Posterior cingulate gyrus (tissue), 11 donors: Measurements from ENCODE around the gene RPS18.

Experiments
- DNase-seq, 10 donors: peaks; one replicate each; pipeline versions ENCODE4 v3.0.0 to v3.0.0-alpha.2; 2020 to 2021; ENCODE audit warnings: mixed read lengths in 3 of 10
- intact Hi-C: fragments of 100-400 bp; cut with DNase I; formaldehyde crosslinking; loops from one replicate; pipeline ENCODE4 v1.15.1; 2023

The RPS18 gene

GRCh38 chr6:33312361-33313104 is 40.7 kb downstream of the RPS18 start:
- intact Hi-C loops, result loop anchor here (10.0 kb wide), 1 partner anchor 102 kb away; the partner anchor contains the start of genes CUTA and PHF1
- DNase-seq, result peak in 8 of 10 donors; percentile 50 to 91 (median 69)

- peak in 9 of 10 donors; percentile 22 to 90 (median 47) for DNase-seq
- intact Hi-C loops, result loop anchor here (10.0 kb wide), 1 partner anchor 102 kb away; the partner anchor contains the start of genes CUTA and PHF1
These were observed 41.3 kb downstream of the RPS18 start for GRCh38 chr6:33313105-33313708.

DNA sequence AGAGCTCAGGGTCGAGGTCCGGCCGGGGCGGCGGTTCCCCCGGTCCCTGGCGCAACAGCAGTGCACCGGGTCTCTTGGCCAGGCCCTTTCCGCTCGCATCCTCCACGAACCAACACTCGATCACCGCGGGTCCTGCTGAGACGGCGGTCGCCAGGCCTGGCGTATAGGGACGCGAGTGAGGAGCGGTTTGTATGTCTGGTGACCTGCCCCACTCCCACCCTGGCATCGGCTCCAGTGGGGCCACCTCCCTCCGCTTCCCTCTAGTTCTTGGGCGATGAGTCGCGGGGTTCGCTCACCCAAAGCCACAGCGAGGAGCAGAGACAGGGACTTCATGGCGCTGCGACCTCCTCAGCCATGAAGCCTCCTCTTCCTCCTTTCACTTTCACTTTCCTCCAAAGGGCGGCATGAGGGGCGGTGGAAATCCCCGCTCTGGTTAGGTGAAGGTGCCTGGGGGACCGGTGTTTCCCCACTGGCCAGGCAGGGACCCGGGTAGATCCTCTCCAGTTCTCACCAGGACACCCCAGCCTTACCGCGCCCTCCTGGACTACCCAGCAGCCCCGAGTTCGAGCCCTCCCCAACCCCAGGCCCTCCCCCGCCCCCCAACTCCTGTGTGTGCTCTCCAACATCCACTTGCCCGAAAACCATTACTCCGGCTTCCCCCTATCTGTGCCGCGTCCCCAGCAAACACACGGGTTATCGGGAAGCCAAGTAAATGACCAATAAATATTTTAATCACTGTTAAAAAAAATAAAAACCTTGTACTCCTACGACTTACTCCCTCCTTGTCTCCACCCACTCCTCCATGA is 42.0 kb downstream of the RPS18 start, which contains the start of gene TAPBP:
TSS of gene TAPBP (minus strand) at position 370 of the 806 bp plus-strand sequence. CDS start at position 333, 37 bp downstream.
- peak in 9 of 10 donors; percentile 42 to 91 (median 53) for DNase-seq
- intact Hi-C loops, result loop anchor here (2.0 to 10.0 kb wide), 2 partner anchors 15 to 101 kb away; partner anchors contain the start of genes CUTA, PHF1 and RGL2

GRCh38 chr6:33314515-33314942 is 42.7 kb downstream of the RPS18 start:
- intact Hi-C loops, result loop anchor here (2.0 to 10.0 kb wide), 2 partner anchors 16 to 100 kb away; partner anchors contain the start of genes CUTA, PHF1 and RGL2
- peak in 5 of 10 donors; percentile 40 to 89 (median 54) for DNase-seq

GRCh38 chr6:33314943-33315792 is 43.3 kb downstream of the RPS18 start:
- DNase-seq, result peak in 1 of 10 donors; percentile 82

DNA sequence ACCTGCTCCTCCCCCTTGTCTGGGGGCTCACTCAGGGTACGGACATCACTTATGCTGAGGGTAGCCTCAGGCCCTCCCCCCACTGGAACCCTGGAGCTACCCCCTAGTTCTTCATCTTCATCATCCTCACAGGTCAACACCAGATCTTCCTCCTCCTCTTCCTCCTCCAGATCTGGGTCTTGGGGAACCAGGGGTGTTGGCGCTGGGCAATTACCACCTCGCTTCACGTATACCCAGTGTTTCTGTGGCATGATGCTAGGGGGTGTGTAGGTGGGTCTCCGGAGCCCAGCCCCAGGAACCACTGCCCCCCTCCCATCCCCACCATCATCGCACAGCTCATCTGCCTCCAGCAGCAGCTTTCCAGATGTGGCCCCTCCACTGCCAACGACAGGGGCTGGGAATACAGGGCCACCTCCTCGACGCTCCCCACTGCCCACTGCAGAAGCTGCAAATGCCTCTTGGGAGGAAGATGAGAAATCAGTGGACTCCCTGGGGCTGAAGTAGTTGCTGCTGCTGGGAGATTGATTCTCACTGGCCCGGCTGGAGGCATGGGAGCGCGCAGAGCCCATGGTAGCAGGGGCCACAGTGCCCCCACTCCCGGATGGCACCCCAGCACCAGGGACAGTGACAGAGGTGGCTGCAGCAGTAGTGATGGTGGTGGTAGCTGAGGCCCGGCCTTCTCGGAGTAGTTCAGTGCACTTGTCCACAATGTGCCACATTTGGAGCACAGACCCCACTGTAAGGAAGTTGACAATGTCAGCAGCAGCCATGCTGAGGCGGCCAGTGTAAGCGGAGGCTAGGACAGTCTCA is 44.1 kb downstream of the RPS18 start:
- peak in 1 of 10 donors; percentile 52 for DNase-seq
- intact Hi-C loops, result loop anchor here (2.0 to 10.0 kb wide), 2 partner anchors 17 to 99 kb away; partner anchors contain the start of genes CUTA, PHF1 and RGL2

More at GRCh38 chr6:33314943-33315792, 43.3 kb downstream of the RPS18 start:
- intact Hi-C loops, result loop anchor here (2.0 to 10.0 kb wide), 2 partner anchors 16 to 100 kb away; partner anchors contain the start of genes CUTA, PHF1 and RGL2

DNA sequence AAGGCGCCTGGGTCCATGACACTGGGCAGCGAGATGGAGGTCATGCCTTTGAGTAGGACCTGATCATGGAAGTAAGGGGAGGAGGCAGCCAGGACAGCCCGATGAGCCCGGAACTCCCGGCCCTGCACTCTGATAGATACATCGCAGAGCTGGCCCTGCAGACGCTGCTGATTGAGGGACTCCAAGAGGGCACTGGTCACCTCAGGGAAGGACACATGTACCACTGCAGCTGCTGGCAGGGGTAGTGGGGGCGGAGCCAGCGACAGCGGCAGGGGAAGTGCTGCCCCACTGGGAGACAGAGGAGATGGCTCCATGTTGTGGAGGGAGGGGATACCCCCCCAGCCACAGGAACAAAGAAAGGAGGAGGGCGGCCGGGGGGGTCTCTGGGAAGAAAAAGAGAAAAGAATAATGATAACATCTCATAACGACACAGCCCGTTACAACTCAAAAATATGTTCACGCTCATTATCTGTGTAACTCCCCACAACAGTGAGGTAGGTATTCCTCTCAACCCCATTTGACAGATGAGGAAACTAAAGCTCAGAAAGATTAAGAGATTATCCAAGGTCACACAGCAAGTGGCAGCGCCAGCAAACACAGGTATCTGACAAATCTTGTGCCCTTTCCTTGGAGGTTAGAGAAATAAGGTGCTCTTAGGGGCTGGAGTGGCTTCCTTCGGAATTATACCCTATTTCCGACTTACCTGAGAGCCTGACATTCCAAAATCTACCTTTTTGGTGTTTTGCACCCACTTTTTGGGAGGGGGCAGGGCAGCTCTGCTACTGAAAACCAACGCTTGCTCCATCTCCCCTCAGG is 44.9 kb downstream of the RPS18 start:
- DNase-seq, result peak in 1 of 10 donors; percentile 77
- intact Hi-C loops, result loop anchor here (10.0 kb wide), 1 partner anchor 98 kb away; the partner anchor contains the start of genes CUTA and PHF1

- intact Hi-C loops, result loop anchor here (10.0 kb wide), 1 partner anchor 97 kb away; the partner anchor contains the start of genes CUTA and PHF1
- no peak for DNase-seq
These were observed 45.5 kb downstream of the RPS18 start for GRCh38 chr6:33317419-33317668.

- intact Hi-C loops, result loop anchor here (10.0 kb wide), 1 partner anchor 97 kb away; the partner anchor contains the start of genes CUTA and PHF1
These were observed 46.0 kb downstream of the RPS18 start, which contains the start of gene ZBTB22 for GRCh38 chr6:33317669-33318425. Gene ZBTB22 (minus strand): TSS chr6:33317744. CDS start chr6:33316916, 828 bp downstream.

DNA sequence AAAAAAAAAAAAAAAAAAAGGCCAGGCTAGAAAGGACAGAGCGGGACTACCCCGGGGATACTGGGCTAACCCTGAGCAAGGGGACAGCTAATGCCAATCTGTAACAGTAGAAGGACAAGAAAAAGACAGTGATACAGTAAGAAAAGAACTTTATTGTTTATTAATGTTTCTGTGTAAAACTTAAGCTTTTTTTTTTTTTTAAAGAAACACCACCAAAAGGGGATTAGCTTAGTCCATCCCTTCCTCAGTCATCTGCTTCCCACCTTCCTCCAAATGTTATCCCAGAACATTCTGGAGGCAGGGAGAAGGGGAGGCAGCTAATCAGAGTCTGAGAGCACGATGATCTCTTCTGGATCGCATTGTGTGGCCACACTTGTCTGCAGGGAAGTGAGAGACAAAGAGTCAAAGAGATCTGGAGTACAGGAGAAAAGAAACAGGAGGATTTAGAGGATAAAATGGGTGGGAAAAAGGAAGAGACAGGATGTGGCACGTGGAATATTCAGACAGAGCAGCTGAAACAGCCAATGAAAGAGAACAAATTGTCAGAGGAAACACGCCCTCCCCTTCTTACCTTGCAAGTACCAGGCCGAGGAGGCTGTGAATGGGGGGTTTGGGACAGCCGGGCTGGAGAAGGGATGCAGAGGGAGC is 46.7 kb downstream of the RPS18 start:
- intact Hi-C loops, result loop anchor here (10.0 kb wide), 1 partner anchor 96 kb away; the partner anchor contains the start of genes CUTA and PHF1
- DNase-seq, result peak in 1 of 10 donors; percentile 18

More at GRCh38 chr6:33317669-33318425, 46.0 kb downstream of the RPS18 start, which contains the start of gene ZBTB22:
- peak; percentile 93 to 99 (median 97) for DNase-seq

DNA sequence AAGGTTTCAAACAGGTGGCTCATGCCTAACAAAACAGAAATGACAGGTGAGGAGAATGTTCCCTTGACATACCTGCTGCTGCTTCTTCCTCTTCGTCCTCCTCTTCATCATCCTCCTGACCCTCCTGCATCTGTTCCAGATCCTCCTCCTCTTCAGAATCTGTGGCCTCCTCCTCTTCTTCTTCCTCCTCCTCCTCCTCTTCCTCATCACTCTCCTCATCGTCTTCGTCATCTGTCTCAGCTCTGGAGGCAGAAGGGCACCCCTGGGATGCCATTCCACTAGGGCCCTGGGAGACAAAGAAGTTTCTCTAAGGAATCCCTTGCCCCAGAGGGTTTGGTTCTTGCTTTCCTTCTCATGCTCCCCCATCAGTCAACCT is 48.1 kb downstream of the RPS18 start:
- intact Hi-C loops, result loop anchor here (10.0 kb wide), 1 partner anchor 95 kb away; the partner anchor contains the start of genes CUTA and PHF1
- DNase-seq, result peak in 1 of 10 donors; percentile 1

GRCh38 chr6:33320315-33321181 is 48.7 kb downstream of the RPS18 start:
- DNase-seq, result peak in 1 of 10 donors; percentile 70
- intact Hi-C loops, result no loop called here

- intact Hi-C loops, result no loop called here
- no peak for DNase-seq
These were observed 49.4 kb downstream of the RPS18 start for GRCh38 chr6:33321227-33321626.

DNA sequence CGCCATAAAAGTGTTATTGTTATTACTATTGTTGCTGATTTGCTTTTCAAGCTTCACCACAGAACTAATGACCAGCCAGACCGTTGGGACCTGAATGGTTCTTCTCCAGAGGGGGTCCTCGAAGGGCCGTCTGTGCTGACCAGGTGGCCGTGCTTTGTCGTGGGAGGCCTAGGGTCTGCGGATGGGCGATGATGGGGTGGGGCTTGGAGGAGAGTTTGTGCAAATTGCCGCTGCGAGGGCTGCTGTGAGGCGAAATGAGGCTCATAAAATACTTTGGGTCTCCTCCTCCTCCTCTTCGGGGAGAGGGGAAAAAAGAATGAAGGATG is 51.7 kb downstream of the RPS18 start:
- DNase-seq, result no peak
- intact Hi-C loops, result no loop called here

GRCh38 chr6:33324125-33324524 is 52.2 kb downstream of the RPS18 start:
- intact Hi-C loops, result no loop called here

More at GRCh38 chr6:33324125-33324524, 52.2 kb downstream of the RPS18 start:
- DNase-seq, result no peak
